ENCODE results near the gene SUPT6H.
A peak's percentile ranks its signal among the peaks of the same experiment; 100 is the strongest.

Gene SUPT6H

DNA sequence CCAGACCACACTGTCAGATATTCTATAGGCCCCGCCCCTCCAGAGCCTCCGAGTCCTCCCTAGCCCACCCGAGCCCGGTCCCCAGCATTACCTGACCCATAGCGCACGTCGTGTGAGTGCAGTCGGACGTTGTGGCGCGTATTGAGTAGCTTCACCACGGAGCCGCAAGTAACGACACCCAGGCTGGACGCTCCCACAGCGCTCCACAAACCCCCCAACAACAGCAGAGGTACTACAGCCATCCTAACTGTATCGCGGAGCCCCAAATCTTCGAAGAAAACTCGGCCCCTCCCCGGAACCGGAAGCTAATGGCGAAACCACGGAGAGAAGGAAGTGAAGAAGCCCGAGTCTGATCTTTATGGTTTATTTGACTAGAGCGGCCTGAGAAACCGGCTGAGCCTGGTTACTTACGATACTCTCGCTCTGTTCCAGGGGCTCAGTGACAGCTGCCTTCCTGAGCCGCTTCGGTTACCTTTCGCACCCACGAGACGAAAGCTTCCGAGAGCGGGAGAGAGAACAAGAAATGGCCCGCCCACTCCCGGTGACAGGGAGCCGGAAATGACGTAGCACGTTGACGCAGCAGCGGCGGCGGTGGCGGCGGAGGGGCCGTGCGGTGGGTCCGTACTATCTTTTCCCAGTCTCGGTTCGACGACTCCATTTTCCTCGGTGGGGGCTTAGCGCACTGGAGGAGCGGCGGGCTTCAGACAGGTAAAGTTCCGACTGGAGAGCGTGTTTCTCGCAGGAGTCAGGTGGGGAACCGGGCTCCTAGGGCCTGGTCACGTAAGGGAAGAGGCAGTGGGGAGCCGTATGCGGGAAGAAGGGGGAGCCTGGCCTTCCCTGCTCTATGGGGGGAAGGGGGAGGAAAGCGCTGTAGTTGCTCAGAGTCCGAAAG lies at the start of gene SUPT6H, which contains the start of gene SDF2:
TSS of gene SUPT6H (plus strand) at position 571 of the 892 bp plus-strand sequence. CDS start 11,197 bp downstream, outside the sequence.
TSS of gene SDF2 (minus strand) at position 272 of the 892 bp plus-strand sequence. CDS start at position 242, 30 bp downstream.
- peak; percentile 95 for DNase-seq (ENCODE audit: low read depth, low spot score)

DNA sequence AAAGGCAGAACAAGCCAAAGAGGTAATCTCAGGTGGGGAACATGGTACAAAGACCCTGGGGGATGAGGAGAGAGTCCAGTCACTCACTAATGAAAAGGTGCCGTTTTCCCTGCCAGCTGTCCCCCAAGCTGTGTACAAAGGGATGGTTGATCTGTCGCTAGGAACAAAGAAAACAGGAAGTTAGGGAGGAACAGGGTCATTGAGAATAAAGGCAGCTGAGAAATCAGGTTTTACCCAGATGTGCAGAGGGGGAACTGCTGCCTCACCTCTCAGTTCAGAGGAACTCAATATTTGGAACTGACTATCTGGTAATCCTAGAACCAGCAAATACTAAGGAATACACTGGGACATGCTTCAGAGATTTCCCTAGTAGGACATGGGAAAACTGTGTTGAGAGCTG lies 49.5 kb upstream of the SUPT6H start:
- DNase-seq (ENCODE audit: low read depth, low spot score): no peak

DNA sequence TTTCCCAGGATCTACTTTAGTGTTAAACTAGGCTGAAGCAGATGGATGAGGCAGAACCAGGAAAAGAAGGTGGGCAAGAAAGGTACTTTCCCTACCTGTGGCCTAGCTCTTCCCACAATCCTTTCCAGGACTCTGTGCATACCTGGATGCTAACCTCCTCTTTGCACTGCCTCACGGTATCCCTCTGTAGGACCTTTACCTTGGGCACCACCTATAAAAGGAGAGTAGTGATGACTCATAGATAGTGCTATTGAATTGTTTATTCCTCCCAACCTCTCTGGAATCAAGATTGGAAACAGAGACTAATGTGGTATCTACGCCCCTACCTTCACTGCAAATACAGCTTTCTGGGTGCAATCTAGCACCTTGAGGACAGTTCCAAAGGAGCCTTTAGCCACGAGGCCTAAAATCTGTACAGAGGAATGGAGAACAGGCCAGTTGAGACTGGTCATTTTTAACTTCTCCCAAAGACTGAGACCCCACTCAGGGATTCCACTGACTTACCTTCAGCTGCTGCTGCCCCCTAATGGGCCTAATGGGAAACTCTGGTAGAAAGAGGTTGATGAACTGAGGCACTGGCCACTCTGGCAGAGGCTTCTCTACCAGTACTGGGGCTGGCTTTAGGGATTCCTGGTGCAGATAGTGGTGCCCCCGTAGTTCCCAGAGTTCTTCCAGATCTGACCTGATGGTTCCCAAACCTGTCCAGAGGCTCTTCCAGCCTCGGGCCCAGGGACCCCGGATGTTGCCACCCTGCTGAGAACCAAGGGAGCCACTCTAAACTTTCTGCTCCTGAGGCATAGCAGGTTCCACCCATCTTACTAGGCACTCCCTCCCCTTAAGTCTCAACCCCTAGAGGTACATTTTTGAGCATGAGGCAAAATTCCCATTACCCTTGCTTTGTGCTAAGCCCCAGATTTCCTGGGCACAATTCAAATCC lies 48.8 kb upstream of the SUPT6H start:
- DNase-seq (ENCODE audit: low read depth, low spot score): peak; percentile 61

DNA sequence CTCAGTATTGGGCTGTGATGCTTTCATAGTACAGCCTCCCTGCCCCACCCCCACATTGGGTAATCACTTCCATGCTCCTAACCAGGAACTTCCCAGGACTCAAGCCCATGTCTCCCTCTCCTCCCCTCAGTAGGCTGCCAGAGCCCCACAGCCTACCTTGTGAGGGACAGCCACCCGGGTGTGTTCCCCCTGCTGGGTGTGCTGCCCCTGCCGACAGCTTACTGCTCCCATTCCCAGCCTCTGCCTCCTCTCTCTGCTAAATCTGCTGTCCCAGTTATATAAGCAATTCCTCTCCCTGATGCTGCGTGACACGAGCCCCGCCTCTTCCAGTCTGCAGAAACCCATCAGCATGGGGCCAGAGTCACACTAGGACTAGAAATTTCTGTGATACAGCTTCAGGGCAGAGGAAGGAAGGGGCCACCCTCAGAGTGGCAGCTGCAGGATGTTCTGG lies 48.0 kb upstream of the SUPT6H start, which contains the start of gene RSKR:
TSS of gene RSKR (minus strand) at position 255 of the 451 bp plus-strand sequence. CDS start at position 231, 24 bp downstream.
- DNase-seq (ENCODE audit: low read depth, low spot score): no peak

DNA sequence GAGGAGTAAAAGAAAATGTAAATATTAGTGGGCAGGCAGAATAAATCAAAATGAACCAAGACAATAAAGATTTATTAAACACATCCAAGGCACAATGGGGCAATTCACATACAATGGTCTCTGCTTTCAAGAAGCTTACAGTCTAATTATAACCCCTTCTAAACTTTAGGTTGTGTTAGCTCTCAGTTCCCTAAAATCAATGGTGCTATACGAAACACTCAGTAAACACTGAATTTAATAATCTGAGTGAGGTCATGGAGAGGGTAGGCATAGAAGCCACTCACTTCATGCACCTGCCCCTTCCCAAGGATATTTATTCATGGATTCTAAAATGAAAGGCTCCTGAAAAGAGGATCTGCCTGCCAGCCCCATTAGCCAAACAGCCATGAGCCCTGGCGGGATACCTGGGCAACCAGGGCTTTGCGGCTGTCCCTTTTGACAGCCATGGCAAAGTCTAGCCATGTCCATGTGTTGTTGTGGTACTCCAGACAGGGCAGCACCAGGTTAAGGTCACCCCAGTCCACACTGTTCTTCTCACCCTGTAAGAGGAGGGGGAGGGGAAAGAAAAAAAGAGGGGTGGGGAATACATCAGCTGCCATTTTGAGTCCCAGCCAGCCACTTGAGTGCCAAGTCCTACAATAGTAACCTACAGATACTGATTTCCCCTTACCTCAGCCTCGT lies 46.6 kb upstream of the SUPT6H start:
- no peak for DNase-seq (ENCODE audit: low read depth, low spot score)

DNA sequence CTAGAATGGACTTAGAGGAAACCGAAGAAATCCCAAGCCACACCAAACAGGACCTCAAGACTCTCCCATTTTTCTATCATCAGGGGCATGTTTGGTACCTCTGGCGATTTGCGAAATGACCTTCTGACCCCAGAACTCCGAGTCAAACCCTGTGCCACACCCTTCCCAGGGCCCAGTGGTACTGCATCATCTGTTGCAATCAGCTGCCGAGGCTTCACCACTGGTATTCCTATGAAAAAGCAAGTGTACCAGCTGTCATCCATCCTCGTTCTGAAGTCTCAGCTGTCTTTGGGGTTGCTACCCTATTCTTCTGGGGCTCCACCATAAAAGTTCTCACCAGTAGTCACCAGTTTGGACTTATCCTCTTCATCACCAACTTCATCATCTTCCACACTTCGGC lies 45.7 kb upstream of the SUPT6H start:
- no peak for DNase-seq (ENCODE audit: low read depth, low spot score)

DNA sequence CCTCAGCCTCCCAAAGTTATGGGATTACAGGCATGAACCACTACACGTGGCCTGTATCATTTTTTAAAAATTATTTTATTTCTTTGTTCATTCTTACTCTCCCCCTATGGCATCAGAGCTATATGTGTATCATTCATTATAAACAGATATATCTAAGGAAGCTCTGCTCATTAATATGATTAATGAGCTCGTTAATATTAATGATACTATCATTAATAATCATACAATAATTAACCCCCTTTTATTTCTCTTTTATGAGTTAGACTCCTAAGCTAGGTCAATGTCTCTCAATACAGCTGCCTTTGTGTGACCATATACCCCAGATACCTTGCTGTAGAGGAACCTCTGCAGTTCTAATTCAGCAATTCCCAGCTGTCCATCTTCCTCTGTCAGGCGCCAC lies 43.5 kb upstream of the SUPT6H start:
- DNase-seq (ENCODE audit: low read depth, low spot score): no peak

DNA sequence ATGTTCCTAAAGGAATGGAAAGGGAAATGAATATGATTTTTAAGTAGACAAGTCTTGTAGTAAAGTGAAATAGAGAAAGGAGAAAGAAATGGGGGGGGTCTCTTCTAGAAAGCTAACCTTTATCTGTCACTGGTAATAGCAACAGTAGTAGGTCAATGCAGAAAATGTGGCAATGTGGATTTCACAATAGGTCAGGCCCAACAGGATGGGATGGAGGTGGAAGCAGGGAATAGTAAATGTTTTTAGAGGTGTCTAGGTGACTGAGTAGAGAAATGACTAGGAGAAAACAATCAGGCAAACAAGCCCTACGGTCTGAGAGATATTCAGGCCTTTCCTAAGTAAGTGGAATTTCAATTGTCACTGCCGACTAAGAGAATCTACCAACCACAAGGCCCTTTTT lies 42.0 kb upstream of the SUPT6H start:
- no peak for DNase-seq (ENCODE audit: low read depth, low spot score)

DNA sequence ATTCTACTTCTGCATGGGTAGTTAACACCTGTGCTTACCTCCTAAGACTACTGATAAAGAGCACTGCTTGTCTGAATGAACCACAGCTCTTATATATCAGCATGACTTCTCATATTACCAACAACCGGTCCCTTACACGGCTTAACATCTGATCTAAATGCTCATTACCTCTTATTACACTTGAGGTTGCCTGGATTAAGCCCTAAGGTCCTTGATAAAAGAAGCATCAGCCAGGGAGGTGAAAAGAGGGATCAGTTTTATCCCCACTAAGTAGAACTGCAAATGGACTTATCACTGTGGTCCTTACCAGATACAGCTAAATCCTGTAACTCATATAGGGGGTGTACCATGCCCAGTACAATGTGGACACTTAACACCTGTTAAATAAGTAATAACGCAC lies 39.8 kb upstream of the SUPT6H start:
- DNase-seq (ENCODE audit: low read depth, low spot score): no peak

DNA sequence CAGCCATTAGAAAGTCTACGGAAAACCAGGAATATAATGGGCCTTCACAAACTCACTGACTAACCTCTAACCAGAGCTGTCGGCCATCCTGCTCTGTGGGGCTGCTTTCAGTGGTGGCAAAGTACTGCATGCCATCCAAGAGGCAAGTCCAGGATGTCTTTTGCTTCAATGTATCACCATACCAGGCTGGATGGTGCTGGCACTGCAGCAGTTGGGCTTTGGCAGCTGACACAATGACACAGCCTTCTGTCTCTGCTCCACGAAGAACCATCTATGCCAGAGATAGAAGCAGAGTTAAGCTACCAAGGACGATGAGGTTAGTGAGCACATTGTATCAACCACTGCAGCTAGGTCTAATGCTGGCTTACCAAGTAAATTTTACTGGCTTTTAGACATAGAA lies 38.3 kb upstream of the SUPT6H start:
- no peak for DNase-seq (ENCODE audit: low read depth, low spot score)

DNA sequence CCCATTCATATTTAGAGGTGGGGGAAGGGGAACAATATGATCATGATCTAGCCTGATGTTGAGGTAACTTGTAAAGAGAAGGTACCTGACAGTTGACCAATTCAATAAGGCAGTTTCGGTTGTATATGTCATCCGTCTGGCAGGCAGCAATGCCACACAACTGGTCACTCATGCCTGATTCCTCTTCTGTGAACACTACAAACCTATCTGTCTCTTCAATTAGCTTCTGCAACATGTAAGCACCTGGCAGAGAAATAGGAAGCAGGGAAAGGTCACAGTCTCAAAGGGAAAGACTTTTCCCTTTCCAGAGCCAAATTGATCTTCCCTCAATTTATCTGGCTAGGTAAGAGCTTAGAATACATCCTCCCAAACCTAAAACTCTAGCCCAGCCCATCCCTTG lies 37.9 kb upstream of the SUPT6H start:
- DNase-seq (ENCODE audit: low read depth, low spot score): no peak

DNA sequence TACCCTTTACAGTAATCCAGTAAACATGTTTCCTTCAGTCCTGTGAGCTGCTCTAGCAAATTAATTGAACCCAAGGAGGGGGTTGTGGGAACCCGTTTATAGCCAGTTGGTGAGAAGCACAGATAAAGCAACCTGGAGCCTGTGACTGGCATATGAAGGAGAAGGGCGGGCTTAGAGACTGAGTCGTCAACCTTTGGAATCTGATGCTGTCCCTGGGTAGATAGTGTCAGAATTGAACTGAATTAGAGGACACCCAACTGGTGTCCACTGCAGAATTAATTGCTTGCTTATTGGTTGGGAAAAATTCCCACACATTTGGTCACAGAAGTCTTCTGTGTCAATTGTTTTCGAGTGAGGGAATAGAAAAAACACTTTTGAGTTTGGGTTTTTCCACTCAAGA lies 35.2 kb upstream of the SUPT6H start:
- DNase-seq (ENCODE audit: low read depth, low spot score): no peak

DNA sequence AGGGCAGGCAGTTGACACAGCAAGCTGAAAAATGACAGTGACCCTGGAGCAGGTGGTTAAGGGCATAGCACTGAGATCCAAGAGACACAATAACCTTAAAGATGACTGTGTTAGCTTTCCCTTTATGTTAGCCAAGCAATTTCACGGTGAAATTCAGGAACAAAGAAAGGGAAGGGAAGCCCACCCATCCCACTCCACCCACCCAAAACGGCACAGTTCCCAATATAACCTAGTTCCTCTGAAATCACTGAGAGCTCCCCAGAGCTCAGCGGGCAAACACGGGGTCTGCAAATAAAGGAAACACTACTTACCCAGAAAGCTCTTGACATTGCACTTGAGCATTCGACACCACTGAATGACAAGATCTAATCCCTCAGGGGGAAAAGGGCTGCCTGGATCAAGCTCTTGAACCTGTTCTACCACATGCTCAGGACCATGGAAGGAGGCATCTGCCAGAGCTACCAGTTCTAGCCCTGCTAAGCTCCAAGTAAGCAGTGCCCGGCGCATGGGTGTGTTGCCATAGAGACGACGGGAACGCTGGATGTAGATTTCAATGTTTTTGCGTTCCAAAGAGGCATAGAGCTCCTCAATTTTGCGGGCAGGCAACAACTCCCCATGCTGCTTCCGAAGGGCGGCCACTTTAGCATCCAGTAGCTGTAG lies 27.7 kb upstream of the SUPT6H start:
- DNase-seq (ENCODE audit: low read depth, low spot score): no peak

DNA sequence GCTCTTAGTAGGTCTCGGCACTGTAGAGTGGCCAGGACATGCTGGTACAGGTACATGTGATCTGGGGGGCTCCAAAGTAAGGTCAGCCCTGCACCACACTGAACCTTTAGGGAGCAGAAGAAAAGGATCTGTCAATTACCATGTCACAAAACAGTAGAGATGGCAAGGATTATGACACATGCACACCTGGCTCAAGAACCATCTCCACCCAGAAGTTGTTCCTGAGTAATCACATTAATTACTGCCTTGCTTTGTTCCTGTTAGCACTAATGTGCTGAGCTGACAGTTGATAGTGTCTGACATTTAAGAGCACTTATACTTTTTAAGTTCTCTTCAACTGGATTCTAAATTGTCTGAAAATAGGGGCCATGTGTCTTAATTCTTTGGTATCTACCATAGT lies 26.5 kb upstream of the SUPT6H start:
- no peak for DNase-seq (ENCODE audit: low read depth, low spot score)

DNA sequence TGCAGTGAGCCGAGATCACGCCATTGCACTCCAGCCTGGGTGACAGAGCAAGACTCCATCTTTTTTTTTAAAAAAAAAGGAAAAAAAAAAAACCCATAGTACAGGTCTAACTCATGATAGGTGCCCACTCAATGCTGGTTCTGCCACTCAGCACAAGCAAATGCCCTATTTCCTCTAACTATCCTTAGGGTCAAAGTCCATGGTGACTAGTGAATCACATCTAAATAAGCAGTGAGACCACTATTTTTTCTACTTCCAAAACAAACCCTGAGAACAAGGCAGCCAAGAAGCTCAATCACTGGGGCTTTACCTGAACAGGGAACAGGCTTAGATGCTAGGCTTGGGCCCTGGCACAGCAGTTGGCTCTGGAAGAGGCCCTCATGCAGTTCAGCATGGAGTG lies 20.4 kb upstream of the SUPT6H start:
- DNase-seq (ENCODE audit: low read depth, low spot score): no peak

DNA sequence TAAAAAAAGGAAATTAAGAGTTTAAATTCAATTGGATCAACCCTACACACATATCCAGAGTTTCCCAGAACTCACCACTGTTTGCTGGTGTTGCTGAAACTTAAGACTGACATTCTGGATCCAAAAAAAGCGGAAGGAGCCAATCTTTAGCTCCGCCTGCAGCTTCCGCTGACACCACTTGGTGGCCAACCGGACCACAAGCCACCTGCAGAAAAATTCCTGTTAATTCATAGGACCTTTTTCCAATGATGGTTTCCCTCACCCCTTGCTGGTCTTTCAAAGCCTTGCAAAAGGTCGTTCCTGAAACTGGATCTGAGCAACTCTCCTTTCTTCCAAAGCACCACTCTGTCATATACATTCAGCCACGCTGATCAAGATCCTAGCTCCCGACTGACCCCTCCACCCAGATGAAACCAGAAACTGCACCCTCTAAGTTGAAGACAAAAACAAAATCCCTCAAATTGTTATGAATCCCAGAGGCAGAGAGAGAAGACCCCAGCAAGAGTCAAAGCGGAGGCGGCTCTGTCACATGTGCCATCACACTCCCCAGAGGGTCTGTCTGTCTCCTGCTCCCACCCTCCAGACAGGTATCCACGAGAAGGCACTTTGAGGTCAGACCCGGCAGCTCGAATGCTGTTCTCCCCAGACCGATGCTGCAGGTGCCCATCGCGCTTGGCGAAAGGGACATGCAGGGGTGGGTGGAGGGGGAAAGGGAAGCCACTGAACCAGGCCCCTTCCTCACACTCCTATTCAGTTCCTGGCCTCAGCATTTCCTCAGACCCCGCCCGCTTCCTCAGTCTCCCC lies 17.8 kb upstream of the SUPT6H start:
- DNase-seq (ENCODE audit: low read depth, low spot score): peak; percentile 73

DNA sequence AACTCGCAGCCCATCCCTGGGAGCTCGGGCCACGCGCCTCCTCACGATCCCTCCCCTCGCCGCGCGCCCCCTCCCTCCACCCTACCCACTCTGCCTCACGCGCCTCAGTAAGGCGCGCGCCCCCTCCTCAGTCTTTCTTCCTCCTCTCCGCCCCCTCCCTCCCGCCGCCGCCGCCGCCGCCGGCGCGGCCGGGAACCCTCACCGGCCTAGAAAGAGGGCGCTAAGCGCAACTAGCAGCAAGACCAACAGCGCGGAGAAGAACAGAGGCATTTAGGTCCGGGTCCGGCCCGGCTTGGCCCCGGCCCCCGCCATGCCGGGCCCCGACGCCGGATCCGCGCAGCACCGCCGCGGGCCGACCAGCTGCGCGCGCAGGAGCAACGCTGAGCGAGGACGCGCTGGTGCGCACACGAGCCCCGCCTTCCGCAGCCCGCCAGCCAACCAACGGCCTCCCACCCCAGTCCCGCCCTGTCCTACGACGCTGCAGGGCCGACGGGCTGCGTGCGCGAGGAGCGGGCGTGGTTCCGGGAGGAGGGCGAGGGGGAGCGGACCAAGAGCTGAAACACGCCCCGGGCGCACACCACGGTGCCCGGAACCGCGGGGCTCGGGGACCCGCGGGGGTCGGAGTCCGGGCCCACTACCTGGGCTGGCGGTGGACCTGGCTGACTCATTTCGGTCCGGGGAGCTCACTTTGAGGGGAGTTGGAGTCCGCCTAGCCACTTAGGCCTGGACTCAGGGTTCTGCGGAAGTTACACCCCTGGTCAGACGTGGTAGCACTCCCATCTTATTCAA lies 17.0 kb upstream of the SUPT6H start, which contains the start of gene BLTP2:
TSS of gene BLTP2 (minus strand) at position 372 of the 789 bp plus-strand sequence. CDS start at position 270, 102 bp downstream.
- peak; percentile 99 for DNase-seq (ENCODE audit: low read depth, low spot score)

DNA sequence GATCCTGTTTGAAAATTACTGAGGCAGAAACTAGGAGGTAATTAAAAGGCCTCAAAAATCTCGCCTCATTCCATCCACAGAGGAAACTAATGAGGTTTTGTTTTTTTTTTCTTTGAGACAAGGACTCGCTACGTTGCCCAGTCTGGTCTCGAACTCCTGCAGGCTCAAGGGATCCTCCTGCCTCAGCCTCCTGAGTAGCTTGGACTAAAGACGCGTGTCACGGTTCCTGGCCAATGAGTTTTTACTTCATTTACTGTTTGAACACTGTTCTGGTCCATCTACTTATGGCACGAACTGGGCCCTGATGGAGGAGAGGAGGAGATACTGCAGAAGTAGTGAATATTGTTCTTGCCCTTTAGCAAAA lies 16.4 kb upstream of the SUPT6H start:
- DNase-seq (ENCODE audit: low read depth, low spot score): no peak

DNA sequence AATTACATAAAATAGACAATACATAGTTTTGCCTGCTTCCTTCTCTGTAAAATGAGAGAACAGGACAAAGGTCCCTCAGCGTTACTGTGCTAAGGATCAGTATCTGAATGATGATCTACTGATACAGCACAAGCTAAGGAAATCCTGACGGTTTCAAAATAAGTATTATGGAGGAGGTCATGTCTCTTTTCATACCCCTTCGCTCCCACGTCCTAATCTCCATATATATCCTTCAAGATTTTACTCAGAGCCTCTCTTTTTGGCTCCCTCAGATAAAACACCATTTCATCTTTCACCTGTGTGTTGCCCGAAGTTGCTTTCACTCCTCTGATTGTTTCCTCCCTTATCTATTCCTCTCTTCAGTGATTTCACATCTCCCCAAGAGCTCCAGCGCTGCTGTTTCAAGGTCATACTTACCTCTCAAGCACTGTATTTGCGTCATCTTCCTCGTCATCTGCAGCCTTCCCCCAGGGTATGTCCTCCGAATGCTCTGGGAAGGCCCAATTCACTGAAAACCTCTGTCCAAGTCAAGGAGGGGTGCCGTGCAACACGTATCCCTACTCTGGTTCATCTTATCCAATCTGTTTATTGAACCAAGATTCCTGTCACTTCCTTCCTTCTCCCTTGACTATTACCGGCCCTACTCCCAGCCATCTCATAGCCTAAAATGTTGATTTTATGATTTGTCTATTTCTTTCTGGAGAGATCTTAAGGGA lies 15.8 kb upstream of the SUPT6H start:
- no peak for DNase-seq (ENCODE audit: low read depth, low spot score)
